ENCODE measurements around the gene IFI35. TPM values are rescaled to one million over a fixed set of nuclear protein-coding genes. Genes with fewer than 3 reads are reported as not detected.

IFI35 gene
- total and polyA plus RNA-seq, 9 of the 15 experiments (the other 6 are each of a cell fraction or from before 2014, with no cell fraction given): 4.4 to 13.1 (median 10.2) TPM

DNA sequence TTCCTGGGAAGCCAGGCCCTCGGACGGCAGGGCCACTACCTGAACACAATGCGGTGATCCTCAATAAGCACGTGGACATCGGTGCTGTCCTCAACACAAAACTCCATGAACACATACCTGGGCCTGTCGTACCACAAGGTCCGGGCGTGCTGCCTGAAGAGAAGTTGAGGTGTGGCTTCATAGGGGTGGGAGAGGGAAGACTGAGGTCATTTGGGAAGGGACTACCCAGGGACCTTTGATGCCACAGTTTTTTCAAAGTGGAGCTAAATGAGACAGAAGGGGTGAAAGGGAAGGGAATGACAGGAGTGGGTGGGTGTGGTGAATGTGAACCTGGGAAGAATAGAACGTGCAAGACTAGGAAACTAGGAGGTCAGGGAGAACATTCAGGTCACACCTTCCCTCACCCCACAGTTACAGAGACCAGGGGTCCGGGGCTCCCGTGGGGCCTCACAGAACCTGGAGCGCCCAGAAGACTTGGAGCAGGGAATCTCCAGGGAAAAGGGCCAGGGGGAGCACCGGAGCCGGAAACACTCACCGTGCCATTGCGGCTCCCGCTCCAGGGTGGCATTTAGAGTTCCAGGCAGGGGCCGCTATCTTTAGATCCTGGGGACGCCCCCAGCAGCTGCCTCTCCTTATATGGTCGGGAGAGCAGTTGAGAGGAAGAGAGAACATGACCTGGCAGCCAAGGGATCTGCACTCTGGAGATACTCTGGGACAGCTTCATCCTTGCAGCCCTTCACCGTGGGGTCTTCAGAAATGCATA lies 26.9 kb upstream of the IFI35 start, which contains the start of gene PTGES3L (continued):
- TF ChIP-seq, protein P1, sequence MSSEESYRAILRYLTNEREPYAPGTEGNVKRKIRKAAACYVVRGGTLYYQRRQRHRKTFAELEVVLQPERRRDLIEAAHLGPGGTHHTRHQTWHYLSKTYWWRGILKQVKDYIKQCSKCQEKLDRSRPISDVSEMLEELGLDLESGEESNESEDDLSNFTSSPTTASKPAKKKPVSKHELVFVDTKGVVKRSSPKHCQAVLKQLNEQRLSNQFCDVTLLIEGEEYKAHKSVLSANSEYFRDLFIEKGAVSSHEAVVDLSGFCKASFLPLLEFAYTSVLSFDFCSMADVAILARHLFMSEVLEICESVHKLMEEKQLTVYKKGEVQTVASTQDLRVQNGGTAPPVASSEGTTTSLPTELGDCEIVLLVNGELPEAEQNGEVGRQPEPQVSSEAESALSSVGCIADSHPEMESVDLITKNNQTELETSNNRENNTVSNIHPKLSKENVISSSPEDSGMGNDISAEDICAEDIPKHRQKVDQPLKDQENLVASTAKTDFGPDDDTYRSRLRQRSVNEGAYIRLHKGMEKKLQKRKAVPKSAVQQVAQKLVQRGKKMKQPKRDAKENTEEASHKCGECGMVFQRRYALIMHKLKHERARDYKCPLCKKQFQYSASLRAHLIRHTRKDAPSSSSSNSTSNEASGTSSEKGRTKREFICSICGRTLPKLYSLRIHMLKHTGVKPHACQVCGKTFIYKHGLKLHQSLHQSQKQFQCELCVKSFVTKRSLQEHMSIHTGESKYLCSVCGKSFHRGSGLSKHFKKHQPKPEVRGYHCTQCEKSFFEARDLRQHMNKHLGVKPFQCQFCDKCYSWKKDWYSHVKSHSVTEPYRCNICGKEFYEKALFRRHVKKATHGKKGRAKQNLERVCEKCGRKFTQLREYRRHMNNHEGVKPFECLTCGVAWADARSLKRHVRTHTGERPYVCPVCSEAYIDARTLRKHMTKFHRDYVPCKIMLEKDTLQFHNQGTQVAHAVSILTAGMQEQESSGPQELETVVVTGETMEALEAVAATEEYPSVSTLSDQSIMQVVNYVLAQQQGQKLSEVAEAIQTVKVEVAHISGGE (CRISPR knock-in tag; IDR thresholded peaks at IDR 0.05): peak in 1 of 3 experiments; percentile 93; a peak in 2 of 6 replicates
- TF ChIP-seq, protein P2, sequence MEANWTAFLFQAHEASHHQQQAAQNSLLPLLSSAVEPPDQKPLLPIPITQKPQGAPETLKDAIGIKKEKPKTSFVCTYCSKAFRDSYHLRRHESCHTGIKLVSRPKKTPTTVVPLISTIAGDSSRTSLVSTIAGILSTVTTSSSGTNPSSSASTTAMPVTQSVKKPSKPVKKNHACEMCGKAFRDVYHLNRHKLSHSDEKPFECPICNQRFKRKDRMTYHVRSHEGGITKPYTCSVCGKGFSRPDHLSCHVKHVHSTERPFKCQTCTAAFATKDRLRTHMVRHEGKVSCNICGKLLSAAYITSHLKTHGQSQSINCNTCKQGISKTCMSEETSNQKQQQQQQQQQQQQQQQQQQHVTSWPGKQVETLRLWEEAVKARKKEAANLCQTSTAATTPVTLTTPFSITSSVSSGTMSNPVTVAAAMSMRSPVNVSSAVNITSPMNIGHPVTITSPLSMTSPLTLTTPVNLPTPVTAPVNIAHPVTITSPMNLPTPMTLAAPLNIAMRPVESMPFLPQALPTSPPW (CRISPR knock-in tag; IDR thresholded peaks at IDR 0.05): peak; percentile 48
- TF ChIP-seq ZNF316 (IDR thresholded peaks at IDR 0.05): no peak
- TF ChIP-seq, protein P3, sequence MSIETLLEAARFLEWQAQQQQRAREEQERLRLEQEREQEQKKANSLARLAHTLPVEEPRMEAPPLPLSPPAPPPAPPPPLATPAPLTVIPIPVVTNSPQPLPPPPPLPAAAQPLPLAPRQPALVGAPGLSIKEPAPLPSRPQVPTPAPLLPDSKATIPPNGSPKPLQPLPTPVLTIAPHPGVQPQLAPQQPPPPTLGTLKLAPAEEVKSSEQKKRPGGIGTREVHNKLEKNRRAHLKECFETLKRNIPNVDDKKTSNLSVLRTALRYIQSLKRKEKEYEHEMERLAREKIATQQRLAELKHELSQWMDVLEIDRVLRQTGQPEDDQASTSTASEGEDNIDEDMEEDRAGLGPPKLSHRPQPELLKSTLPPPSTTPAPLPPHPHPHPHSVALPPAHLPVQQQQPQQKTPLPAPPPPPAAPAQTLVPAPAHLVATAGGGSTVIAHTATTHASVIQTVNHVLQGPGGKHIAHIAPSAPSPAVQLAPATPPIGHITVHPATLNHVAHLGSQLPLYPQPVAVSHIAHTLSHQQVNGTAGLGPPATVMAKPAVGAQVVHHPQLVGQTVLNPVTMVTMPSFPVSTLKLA (conservative IDR thresholded peaks at IDR 0.05): peak in 1 of 2 experiments; percentile 54; a peak in 2 of 4 replicates
- peak; percentile 90 to 98 for TF ChIP-seq SRF (CRISPR knock-in tag; IDR thresholded peaks at IDR 0.05)
- no peak for TF ChIP-seq PPARD (CRISPR knock-in tag; IDR thresholded peaks at IDR 0.05)
- TF ChIP-seq, protein P4, sequence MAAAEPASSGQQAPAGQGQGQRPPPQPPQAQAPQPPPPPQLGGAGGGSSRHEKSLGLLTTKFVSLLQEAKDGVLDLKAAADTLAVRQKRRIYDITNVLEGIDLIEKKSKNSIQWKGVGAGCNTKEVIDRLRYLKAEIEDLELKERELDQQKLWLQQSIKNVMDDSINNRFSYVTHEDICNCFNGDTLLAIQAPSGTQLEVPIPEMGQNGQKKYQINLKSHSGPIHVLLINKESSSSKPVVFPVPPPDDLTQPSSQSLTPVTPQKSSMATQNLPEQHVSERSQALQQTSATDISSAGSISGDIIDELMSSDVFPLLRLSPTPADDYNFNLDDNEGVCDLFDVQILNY (CRISPR knock-in tag; IDR thresholded peaks at IDR 0.05): no peak
- TF ChIP-seq NFE2L1 (tag; IDR thresholded peaks at IDR 0.05; ENCODE audit: borderline replicate concordance, low read depth): no peak
- TF ChIP-seq, protein P5, sequence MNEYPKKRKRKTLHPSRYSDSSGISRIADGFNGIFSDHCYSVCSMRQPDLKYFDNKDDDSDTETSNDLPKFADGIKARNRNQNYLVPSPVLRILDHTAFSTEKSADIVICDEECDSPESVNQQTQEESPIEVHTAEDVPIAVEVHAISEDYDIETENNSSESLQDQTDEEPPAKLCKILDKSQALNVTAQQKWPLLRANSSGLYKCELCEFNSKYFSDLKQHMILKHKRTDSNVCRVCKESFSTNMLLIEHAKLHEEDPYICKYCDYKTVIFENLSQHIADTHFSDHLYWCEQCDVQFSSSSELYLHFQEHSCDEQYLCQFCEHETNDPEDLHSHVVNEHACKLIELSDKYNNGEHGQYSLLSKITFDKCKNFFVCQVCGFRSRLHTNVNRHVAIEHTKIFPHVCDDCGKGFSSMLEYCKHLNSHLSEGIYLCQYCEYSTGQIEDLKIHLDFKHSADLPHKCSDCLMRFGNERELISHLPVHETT (CRISPR knock-in tag; conservative IDR thresholded peaks at IDR 0.05 in 1 of 2, IDR thresholded peaks at IDR 0.05 in 1 of 2): peak in 1 of 2 experiments; percentile 22; a peak in 1 of 4 replicates
- peak; percentile 44 for TF ChIP-seq EP400 (IDR thresholded peaks at IDR 0.05)
- TF ChIP-seq BHLHE40 (IDR thresholded peaks at IDR 0.05; ENCODE audit: low read length): peak; percentile 49
- TF ChIP-seq, protein P6, sequence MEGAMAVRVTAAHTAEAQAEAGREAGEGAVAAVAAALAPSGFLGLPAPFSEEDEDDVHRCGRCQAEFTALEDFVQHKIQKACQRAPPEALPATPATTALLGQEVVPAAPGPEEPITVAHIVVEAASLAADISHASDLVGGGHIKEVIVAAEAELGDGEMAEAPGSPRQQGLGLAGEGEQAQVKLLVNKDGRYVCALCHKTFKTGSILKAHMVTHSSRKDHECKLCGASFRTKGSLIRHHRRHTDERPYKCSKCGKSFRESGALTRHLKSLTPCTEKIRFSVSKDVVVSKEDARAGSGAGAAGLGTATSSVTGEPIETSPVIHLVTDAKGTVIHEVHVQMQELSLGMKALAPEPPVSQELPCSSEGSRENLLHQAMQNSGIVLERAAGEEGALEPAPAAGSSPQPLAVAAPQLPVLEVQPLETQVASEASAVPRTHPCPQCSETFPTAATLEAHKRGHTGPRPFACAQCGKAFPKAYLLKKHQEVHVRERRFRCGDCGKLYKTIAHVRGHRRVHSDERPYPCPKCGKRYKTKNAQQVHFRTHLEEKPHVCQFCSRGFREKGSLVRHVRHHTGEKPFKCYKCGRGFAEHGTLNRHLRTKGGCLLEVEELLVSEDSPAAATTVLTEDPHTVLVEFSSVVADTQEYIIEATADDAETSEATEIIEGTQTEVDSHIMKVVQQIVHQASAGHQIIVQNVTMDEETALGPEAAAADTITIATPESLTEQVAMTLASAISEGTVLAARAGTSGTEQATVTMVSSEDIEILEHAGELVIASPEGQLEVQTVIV (CRISPR knock-in tag; IDR thresholded peaks at IDR 0.05; ENCODE audit: borderline replicate concordance): no peak
